ENCODE measurements around the gene PDE11A. TPM values are rescaled to one million over a fixed set of nuclear protein-coding genes. Genes with fewer than 3 reads are reported as not detected.
A peak's percentile ranks its signal among the peaks of the same experiment; 100 is the strongest.

Gene PDE11A
- total and polyA plus RNA-seq, 2 of the 8 experiments (the other 6 are each of a cell fraction or from before 2014, with no cell fraction given): 0.19 to 0.23 TPM

DNA sequence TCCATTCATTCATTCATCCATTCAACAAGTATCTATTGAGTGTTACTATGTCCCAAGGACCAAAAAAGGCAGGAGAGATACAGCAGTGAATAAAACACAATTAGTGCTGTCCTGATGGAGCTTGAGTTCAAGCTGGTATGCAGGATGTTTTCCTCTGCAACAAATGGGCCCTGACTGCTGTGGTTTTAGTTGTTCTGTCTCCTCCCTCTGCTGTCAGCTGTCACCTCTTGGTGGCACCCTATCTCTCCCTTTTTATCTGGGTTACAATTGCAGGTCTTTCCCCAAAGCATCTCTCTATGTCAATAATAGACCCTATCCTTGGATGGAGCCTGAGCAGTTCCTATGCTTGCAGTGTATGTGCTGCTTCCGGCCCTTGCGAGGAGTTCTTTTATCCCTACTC lies 304.8 kb downstream of the PDE11A start:
- H2AFZ ChIP-seq (ENCODE audit: low read length): no peak overlapping the region
- H2BK15ac ChIP-seq (ENCODE audit: low read length): no peak overlapping the region
- H3K23me2 ChIP-seq (ENCODE audit: low read depth, low read length): no peaks in the 10 kb centered on the region
- no peak overlapping the region for H2BK5ac ChIP-seq (ENCODE audit: low read depth, low read length)
- H3K27me3 ChIP-seq (replicated peaks in 1 of 4; ENCODE audit: control insufficient read depth in 3 of 4, extremely low read depth in 1 of 4, insufficient read depth in 3 of 4, low read length in 3 of 4): peaks cover 0 to 2% (median under 1%) of the 10 kb centered on the region in 4 experiments; a peak in 1 of 7 replicates
- no peak overlapping the region for H3K4me2 ChIP-seq (ENCODE audit: insufficient read depth in 1 of 2, low read depth in 2 of 2, low read length in 2 of 2)
- H4K5ac ChIP-seq (ENCODE audit: insufficient read length, low read depth, low read length): no peak overlapping the region
- CTCF ChIA-PET (ENCODE audit: partially characterized antibody): interaction anchor here (0.7 to 2.1 kb wide), 3 partner anchors 15 to 978 kb away, joined by 3 to 4 read pairs (median 4); no protein-coding TSS in a partner anchor
- no peak overlapping the region for H4K8ac ChIP-seq (ENCODE audit: extremely low read depth, insufficient read depth, low read length)
- H3K23ac ChIP-seq (ENCODE audit: insufficient read length): no peak overlapping the region
- no peak overlapping the region for H2AK5ac ChIP-seq (ENCODE audit: low read depth, low read length)
- H3K27ac ChIP-seq (ENCODE audit: low read depth, low read length): no peak overlapping the region
- no peak overlapping the region for H3K14ac ChIP-seq (ENCODE audit: insufficient read length)
- POLR2A ChIA-PET (ENCODE audit: partially characterized antibody): no interaction called here
- H3K36me3 ChIP-seq (ENCODE audit: control insufficient read depth in 2 of 4, insufficient read depth in 4 of 4, low read length in 3 of 4): no peaks in the 10 kb centered on the region
- no peak overlapping the region for H3K56ac ChIP-seq (replicated peaks; ENCODE audit: insufficient read length, low read depth, low read length)
- no peak for DNase-seq (ENCODE audit: low read depth in 1 of 2, low spot score in 2 of 2)
- no peak overlapping the region for H3K9ac ChIP-seq (replicated peaks in 1 of 4; ENCODE audit: extremely low read depth in 1 of 4, low read depth in 3 of 4, low read length in 3 of 4)
- H2BK20ac ChIP-seq (ENCODE audit: low read length): no peak overlapping the region
- FAIRE-seq: no peak
- WGBS, 2 experiments (ENCODE audit: extremely low coverage in 1 of 2, insufficient coverage in 1 of 2, insufficient read length in 1 of 2, insufficient replicate concordance in 2 of 2, low coverage in 1 of 2, low lambda C conversion rate in 2 of 2, missing lambda C conversion rate in 1 of 2): 92% methylated on average over 2 of the region's 2 CpGs; no CpG with 5 or more reads in 1 of the 2 experiments
- no peaks in the 10 kb centered on the region for H3K79me1 ChIP-seq (ENCODE audit: low read depth, low read length)
- H4K91ac ChIP-seq (replicated peaks; ENCODE audit: insufficient read length, low read length): no peak overlapping the region
- H3K79me2 ChIP-seq (ENCODE audit: control insufficient read depth in 1 of 2, insufficient read depth in 2 of 2, low read length in 2 of 2): no peaks in the 10 kb centered on the region
- H3K18ac ChIP-seq (ENCODE audit: extremely low read depth, low read length): no peak overlapping the region
- H3K4me1 ChIP-seq (replicated peaks in 1 of 4; ENCODE audit: control insufficient read depth in 3 of 4, insufficient read depth in 4 of 4, low read length in 3 of 4): peaks cover 0 to 2% (median 0%) of the 10 kb centered on the region in 4 experiments; a peak in 3 of 7 replicates
- no peaks in the 10 kb centered on the region for H3K9me3 ChIP-seq (ENCODE audit: insufficient read depth in 2 of 2, low read depth in 1 of 2, low read length in 1 of 2)
- no peak overlapping the region for H3K4ac ChIP-seq (replicated peaks; ENCODE audit: insufficient read length, low read depth, low read length)
- TF ChIP-seq CHD2 (IDR thresholded peaks at IDR 0.05; ENCODE audit: low read length): no peak
- TF ChIP-seq RAD21 (IDR thresholded peaks at IDR 0.05 in 1 of 2, conservative IDR thresholded peaks at IDR 0.05 in 1 of 2; ENCODE audit: low read depth in 2 of 2, low read length in 2 of 2): peak in 1 of 2 experiments; percentile 32; a peak in 2 of 4 replicates
- TF ChIP-seq GABPA (IDR thresholded peaks at IDR 0.05; ENCODE audit: borderline replicate concordance, insufficient read depth, low read length): no peak
- TF ChIP-seq, protein P1, sequence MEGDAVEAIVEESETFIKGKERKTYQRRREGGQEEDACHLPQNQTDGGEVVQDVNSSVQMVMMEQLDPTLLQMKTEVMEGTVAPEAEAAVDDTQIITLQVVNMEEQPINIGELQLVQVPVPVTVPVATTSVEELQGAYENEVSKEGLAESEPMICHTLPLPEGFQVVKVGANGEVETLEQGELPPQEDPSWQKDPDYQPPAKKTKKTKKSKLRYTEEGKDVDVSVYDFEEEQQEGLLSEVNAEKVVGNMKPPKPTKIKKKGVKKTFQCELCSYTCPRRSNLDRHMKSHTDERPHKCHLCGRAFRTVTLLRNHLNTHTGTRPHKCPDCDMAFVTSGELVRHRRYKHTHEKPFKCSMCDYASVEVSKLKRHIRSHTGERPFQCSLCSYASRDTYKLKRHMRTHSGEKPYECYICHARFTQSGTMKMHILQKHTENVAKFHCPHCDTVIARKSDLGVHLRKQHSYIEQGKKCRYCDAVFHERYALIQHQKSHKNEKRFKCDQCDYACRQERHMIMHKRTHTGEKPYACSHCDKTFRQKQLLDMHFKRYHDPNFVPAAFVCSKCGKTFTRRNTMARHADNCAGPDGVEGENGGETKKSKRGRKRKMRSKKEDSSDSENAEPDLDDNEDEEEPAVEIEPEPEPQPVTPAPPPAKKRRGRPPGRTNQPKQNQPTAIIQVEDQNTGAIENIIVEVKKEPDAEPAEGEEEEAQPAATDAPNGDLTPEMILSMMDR (IDR thresholded peaks at IDR 0.05; ENCODE audit: control extremely low read depth in 1 of 3, insufficient read depth in 1 of 3, low read depth in 1 of 3, low read length in 3 of 3): peak in 2 of 3 experiments; percentile 7 to 24; a peak in 2 of 4 replicates
- no peak overlapping the region for H2BK120ac ChIP-seq (replicated peaks; ENCODE audit: low read depth, low read length)
- H2BK12ac ChIP-seq (ENCODE audit: low read depth, low read length): no peak overlapping the region
- H3K4me3 ChIP-seq (ENCODE audit: extremely low read depth in 1 of 4, insufficient read depth in 2 of 4, low read depth in 3 of 4, low read length in 4 of 4): no peak overlapping the region
- peaks cover 0 to 2% of the 10 kb centered on the region in 2 experiments for H4K20me1 ChIP-seq (replicated peaks in 1 of 2; ENCODE audit: control insufficient read depth in 1 of 2, insufficient read depth in 2 of 2, low read length in 2 of 2)

All from H1 (cell line).